Endothelial cell of umbilical vein (primary cell): ENCODE data around the gene CTDSPL. TPM values are rescaled to one million over a fixed set of nuclear protein-coding genes. Genes with fewer than 3 reads are reported as not detected.

Experiments used
- BruUV-seq: library from RNA; stranded (reverse); fragments of 400-500 nt; replicated peaks from 2 replicates; lab custom pipeline; 2021; lab: Mats Ljungman, UMichigan
- CTCF ChIA-PET: fragments of 300-600, 350-600 bp; sonication (Branson Sonifier 250); formaldehyde crosslinking; loops from one replicate; lab custom pipeline; 2021; ENCODE audit warnings: antibody characterized with exemption, inconsistent platforms; lab: Charles Lee
- POLR2A ChIA-PET: fragments of 300-600, 350-600 bp; sonication (Branson Sonifier 250); formaldehyde crosslinking; loops from one replicate; lab custom pipeline; 2021; ENCODE audit warnings: antibody characterized with exemption, inconsistent platforms; lab: Charles Lee
- DNase-seq: peaks from one replicate; pipeline ENCODE4 v3.0.0-alpha.2; 2011; ENCODE audit warnings: low read depth, low spot score
- FAIRE-seq: peaks from 2 replicates; lab custom pipeline; 2011; peaks lifted over from hg19 to GRCh38; lab: Jason Lieb, UNC
- H2AFZ ChIP-seq: 2 replicates; pipeline ENCODE4 v1.6.0; 2012; ENCODE audit warnings: low read depth, low read length, control low read depth, inconsistent platforms
- H3K27ac ChIP-seq: 2 replicates; pipeline ENCODE4 v1.5.1; 2011; ENCODE audit warnings: low read depth, mild to moderate bottlenecking, control low read depth, low read length, moderate library complexity; ENCODE audit not compliant: insufficient read depth
- H3K27me3 ChIP-seq, 2 experiments: 2 replicates each; pipeline versions ENCODE4 v1.6.0 to v1.6.1; 2011; ENCODE audit warnings: low read length in 2 of 2, mixed read lengths in 1 of 2; ENCODE audit not compliant: control insufficient read depth in 2 of 2, insufficient read depth in 2 of 2
- H3K36me3 ChIP-seq, 2 experiments: 2 replicates in 1 of 2; 3 replicates in 1 of 2; pipeline ENCODE4 v1.5.1; 2011; ENCODE audit warnings: low read length in 2 of 2, mild to moderate bottlenecking in 1 of 2, moderate library complexity in 1 of 2; ENCODE audit not compliant: control insufficient read depth in 2 of 2, insufficient read depth in 2 of 2; ENCODE audit errors: extremely low read depth in 1 of 2
- H3K4me1 ChIP-seq: 3 replicates; pipeline ENCODE4 v1.5.1; 2011; ENCODE audit warnings: mild to moderate bottlenecking, low read length; ENCODE audit not compliant: control insufficient read depth, insufficient read depth; ENCODE audit errors: extremely low read depth
- H3K4me2 ChIP-seq: 2 replicates; pipeline ENCODE4 v1.6.1; 2011; ENCODE audit warnings: low read length, control low read depth, mixed read lengths; ENCODE audit not compliant: insufficient read depth
- H3K4me3 ChIP-seq, 3 experiments: fragments of 200-600 bp in 1 of 3; sonication (generic), shearing (Covaris generic) in 1 of 3; replicated peaks in 1 of 3; 2 replicates each; pipeline ENCODE4 v1.5.1; 2011 to 2016; ENCODE audit warnings: control low read depth in 3 of 3, low read length in 3 of 3, mild to moderate bottlenecking in 2 of 3, inconsistent platforms in 1 of 3, low read depth in 1 of 3, moderate library complexity in 1 of 3; ENCODE audit not compliant: insufficient read depth in 1 of 3
- H3K79me2 ChIP-seq: 2 replicates; pipeline ENCODE4 v1.6.0; 2012; ENCODE audit warnings: low read length, inconsistent platforms; ENCODE audit not compliant: control insufficient read depth, insufficient read depth
- H3K9ac ChIP-seq: replicated peaks from 2 replicates; pipeline ENCODE3; 2011; ENCODE audit warnings: low read length, control low read depth; ENCODE audit not compliant: insufficient read depth; ENCODE audit errors: extremely low read depth
- H3K9me1 ChIP-seq: replicated peaks from 3 replicates; pipeline ENCODE4 v1.6.0; 2011; ENCODE audit warnings: mild to moderate bottlenecking, low read length; ENCODE audit not compliant: control insufficient read depth, insufficient read depth; ENCODE audit errors: extremely low read depth
- H3K9me3 ChIP-seq: replicated peaks from 2 replicates; pipeline ENCODE4 v1.5.1; 2012; ENCODE audit warnings: low read length, inconsistent platforms; ENCODE audit not compliant: control insufficient read depth, insufficient read depth
- H4K20me1 ChIP-seq: replicated peaks from 2 replicates; pipeline ENCODE3; 2011; ENCODE audit warnings: mild to moderate bottlenecking, low read length; ENCODE audit not compliant: control insufficient read depth, insufficient read depth; ENCODE audit errors: extremely low read depth
- EZH2 ChIP-seq: IDR thresholded peaks from 2 replicates; pipeline ENCODE4 v1.6.1; 2012; ENCODE audit warnings: borderline replicate concordance, low read depth, mild to moderate bottlenecking, moderate library complexity, low read length, inconsistent platforms; ENCODE audit not compliant: severe bottlenecking
- FOS ChIP-seq: IDR thresholded peaks from 2 replicates; pipeline ENCODE4 v1.6.1; 2011; ENCODE audit warnings: mild to moderate bottlenecking, low read length, moderate library complexity, borderline replicate concordance; ENCODE audit not compliant: insufficient read depth
- GATA2 ChIP-seq: IDR thresholded peaks from 2 replicates; pipeline ENCODE4 v1.7.0; 2011; ENCODE audit warnings: low read depth, mild to moderate bottlenecking, moderate library complexity, mixed read lengths, low read length; ENCODE audit not compliant: insufficient read length, insufficient read depth
- JUN ChIP-seq: IDR thresholded peaks from 2 replicates; pipeline ENCODE4 v1.6.1; 2011; ENCODE audit warnings: borderline replicate concordance, low read depth; ENCODE audit not compliant: insufficient read length, insufficient read depth
- MAX ChIP-seq: IDR thresholded peaks from 2 replicates; pipeline ENCODE4 v1.6.1; 2011; ENCODE audit not compliant: insufficient read depth, insufficient read length
- MYC ChIP-seq: IDR thresholded peaks from one replicate; pipeline ENCODE4 v1.6.1; 2011; ENCODE audit warnings: mild to moderate bottlenecking, low read depth, low read length
- POLR2A ChIP-seq: IDR thresholded peaks from 2 replicates; pipeline ENCODE4 v1.6.1; 2012; ENCODE audit warnings: low read depth, mild to moderate bottlenecking, control low read depth, low read length
- POLR2AphosphoS5 ChIP-seq: IDR thresholded peaks from 2 replicates; pipeline ENCODE4 v1.6.1; 2012; ENCODE audit warnings: low read depth, mild to moderate bottlenecking, control low read depth, low read length, moderate library complexity; ENCODE audit not compliant: insufficient read depth
- dilution Hi-C: fragments of 300-500 bp; cut with MboI; formaldehyde crosslinking; loops from one replicate; pipeline ENCODE4 v1.15.0; 2019; ENCODE audit warnings: low sequenced_read_pairs; ENCODE audit not compliant: extremely low pct_ligation_motif_present
- intact Hi-C: fragments of 100-400 bp; cut with micrococcal nuclease; formaldehyde crosslinking; loops from one replicate; pipeline ENCODE4 v1.10.0; 2022
- polyA plus RNA-seq, 4 experiments: library from polyadenylated mRNA; depleted of rRNA in 3 of 4; stranded (reverse) in 3 of 4; unstranded in 1 of 4; fragments of >200 nt; gene quantifications; 2 replicates each; pipeline versions ENCODE4 v1.2.1 to v1.2.3, GENCODE V29; 2011 to 2012; ENCODE audit warnings: missing spikeins in 1 of 4
- total RNA-seq: library from RNA; stranded (reverse); gene quantifications from 2 replicates; pipeline ENCODE4 v1.2.3, GENCODE V29; 2021
- TF ChIP-seq, protein P1 (sequence below), 2 donors: IDR thresholded peaks; 1 replicate in 1 of 2; 2 replicates in 1 of 2; pipeline ENCODE4 v1.5.1; 2011; ENCODE audit warnings: low read length in 2 of 2, mild to moderate bottlenecking in 2 of 2, moderate library complexity in 2 of 2, control low read depth in 1 of 2, inconsistent platforms in 1 of 2, low read depth in 1 of 2; ENCODE audit not compliant: insufficient read depth in 1 of 2; ENCODE audit errors: extremely low read depth in 1 of 2

CTDSPL gene
- total and polyA plus RNA-seq, 2 donors (not counting 3 experiments of a cell fraction or from before 2014, with no cell fraction given): 30.1 to 43.2 TPM

- H3K79me2 ChIP-seq: no peaks in the 10 kb centered on the region
- peaks cover 10% of the 10 kb centered on the region for H3K4me1 ChIP-seq
- H2AFZ ChIP-seq: no peak overlapping the region
- no peaks in the 10 kb centered on the region for H3K9me3 ChIP-seq
- H3K36me3 ChIP-seq: no peaks in the 10 kb centered on the region
- no peaks in the 10 kb centered on the region for H4K20me1 ChIP-seq
- ChIA-PET POLR2A (no interaction called here), CTCF (no interaction called here)
- no peak for DNase-seq
- intact Hi-C loops: no loop called here
- FAIRE-seq: no peak
- no peaks in the 10 kb centered on the region for H3K9me1 ChIP-seq
- no peak overlapping the region for H3K27ac ChIP-seq
- no peak overlapping the region for H3K4me3 ChIP-seq
- BruUV-seq: no TSS peak
- no peaks in the 10 kb centered on the region for H3K27me3 ChIP-seq
- TF ChIP-seq FOS: no peak
- no peak overlapping the region for H3K9ac ChIP-seq
- dilution Hi-C loops: no loop called here
- no peak overlapping the region for H3K4me2 ChIP-seq
Measured at GRCh38 chr3:37991109-37991508, 129.4 kb downstream of the CTDSPL start.

- no peak overlapping the region for H3K4me2 ChIP-seq
- no peak overlapping the region for H2AFZ ChIP-seq
- FAIRE-seq: no peak
- DNase-seq: no peak
- no peak overlapping the region for H3K9ac ChIP-seq
- dilution Hi-C loops (no loop called here), intact Hi-C loops (no loop called here)
- no peaks in the 10 kb centered on the region for H3K36me3 ChIP-seq
- no peaks in the 10 kb centered on the region for H3K79me2 ChIP-seq
- POLR2A ChIA-PET: no interaction called here
- no peaks in the 10 kb centered on the region for H3K27me3 ChIP-seq
- H3K4me1 ChIP-seq: peaks cover 10% of the 10 kb centered on the region
- CTCF ChIA-PET: interaction anchor here (1.2 to 1.5 kb wide), 2 partner anchors 12 to 18 kb away, joined by 3 to 4 read pairs; no protein-coding TSS in a partner anchor
- no peak overlapping the region for H3K27ac ChIP-seq
- BruUV-seq: no TSS peak
- no peak for TF ChIP-seq POLR2AphosphoS5
- TF ChIP-seq, protein P1, sequence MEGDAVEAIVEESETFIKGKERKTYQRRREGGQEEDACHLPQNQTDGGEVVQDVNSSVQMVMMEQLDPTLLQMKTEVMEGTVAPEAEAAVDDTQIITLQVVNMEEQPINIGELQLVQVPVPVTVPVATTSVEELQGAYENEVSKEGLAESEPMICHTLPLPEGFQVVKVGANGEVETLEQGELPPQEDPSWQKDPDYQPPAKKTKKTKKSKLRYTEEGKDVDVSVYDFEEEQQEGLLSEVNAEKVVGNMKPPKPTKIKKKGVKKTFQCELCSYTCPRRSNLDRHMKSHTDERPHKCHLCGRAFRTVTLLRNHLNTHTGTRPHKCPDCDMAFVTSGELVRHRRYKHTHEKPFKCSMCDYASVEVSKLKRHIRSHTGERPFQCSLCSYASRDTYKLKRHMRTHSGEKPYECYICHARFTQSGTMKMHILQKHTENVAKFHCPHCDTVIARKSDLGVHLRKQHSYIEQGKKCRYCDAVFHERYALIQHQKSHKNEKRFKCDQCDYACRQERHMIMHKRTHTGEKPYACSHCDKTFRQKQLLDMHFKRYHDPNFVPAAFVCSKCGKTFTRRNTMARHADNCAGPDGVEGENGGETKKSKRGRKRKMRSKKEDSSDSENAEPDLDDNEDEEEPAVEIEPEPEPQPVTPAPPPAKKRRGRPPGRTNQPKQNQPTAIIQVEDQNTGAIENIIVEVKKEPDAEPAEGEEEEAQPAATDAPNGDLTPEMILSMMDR (IDR thresholded peaks at IDR 0.05; ENCODE audit: extremely low read depth in 1 of 2, insufficient read depth in 1 of 2, low read depth in 1 of 2, low read length in 2 of 2): no peak
- no peak for TF ChIP-seq JUN
- no peak for TF ChIP-seq GATA2
- no peak for TF ChIP-seq EZH2
- no peak for TF ChIP-seq FOS
- TF ChIP-seq POLR2A: no peak
- no peak for TF ChIP-seq MAX
- TF ChIP-seq MYC: no peak
- no peak overlapping the region for H3K4me3 ChIP-seq
- no peaks in the 10 kb centered on the region for H4K20me1 ChIP-seq
- no peaks in the 10 kb centered on the region for H3K9me1 ChIP-seq
- no peaks in the 10 kb centered on the region for H3K9me3 ChIP-seq
Measured at GRCh38 chr3:37991823-37992222, 130.1 kb downstream of the CTDSPL start.
